ENCODE measurements around the gene CPLX3. TPM values are rescaled to one million over a fixed set of nuclear protein-coding genes. Genes with fewer than 3 reads are reported as not detected.

Gene CPLX3
- total and polyA plus RNA-seq, 2 of the 8 experiments (the other 6 are each of a cell fraction or from before 2014, with no cell fraction given): 0.17 TPM; not detected in 1

DNA sequence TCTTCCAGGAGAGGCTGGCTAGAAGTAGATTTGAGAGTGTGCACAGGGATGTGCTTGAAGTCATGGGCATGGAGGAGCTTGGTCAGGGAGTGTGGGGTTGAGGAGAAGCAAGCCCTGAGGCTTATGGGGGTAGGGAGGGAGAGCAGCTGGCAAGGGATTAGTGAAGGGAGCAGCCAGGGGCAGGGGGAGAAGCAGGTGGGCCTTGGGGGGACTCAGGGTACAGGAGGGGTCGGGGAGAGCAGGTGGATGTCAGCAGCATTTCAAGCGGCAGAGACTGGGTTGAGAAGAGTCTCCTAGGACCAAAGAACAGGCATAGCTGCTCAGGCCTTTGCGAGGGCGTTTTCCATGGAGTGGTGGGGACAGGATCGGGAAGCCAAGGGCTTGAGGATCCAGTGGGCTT is 17.2 kb upstream of the CPLX3 start:
- H4K5ac ChIP-seq (ENCODE audit: insufficient read length, low read depth, low read length): no peak overlapping the region
- no peak overlapping the region for H2AFZ ChIP-seq (ENCODE audit: low read length)
- no peaks in the 10 kb centered on the region for H3K23me2 ChIP-seq (ENCODE audit: low read depth, low read length)
- no peaks in the 10 kb centered on the region for H3K79me2 ChIP-seq (ENCODE audit: control insufficient read depth in 1 of 2, insufficient read depth in 2 of 2, low read length in 2 of 2)
- peak overlapping the region; percentile 35; the same call in 1 of the 2 replicates for H3K27ac ChIP-seq (ENCODE audit: low read depth, low read length)
- no peaks in the 10 kb centered on the region for H3K27me3 ChIP-seq (replicated peaks in 1 of 4; ENCODE audit: control insufficient read depth in 3 of 4, extremely low read depth in 1 of 4, insufficient read depth in 3 of 4, low read length in 3 of 4)
- no peak overlapping the region for H2BK20ac ChIP-seq (ENCODE audit: low read length)
- H2AK5ac ChIP-seq (ENCODE audit: low read depth, low read length): no peak overlapping the region
- H3K56ac ChIP-seq (replicated peaks; ENCODE audit: insufficient read length, low read depth, low read length): no peak overlapping the region
- WGBS, 2 experiments (ENCODE audit: extremely low coverage in 1 of 2, insufficient coverage in 1 of 2, insufficient read length in 1 of 2, insufficient replicate concordance in 2 of 2, low coverage in 1 of 2, low lambda C conversion rate in 2 of 2, missing lambda C conversion rate in 1 of 2): no CpG with 5 or more reads among the region's 5 CpGs
- no peak for DNase-seq (ENCODE audit: low read depth in 1 of 2, low spot score in 2 of 2)
- no peaks in the 10 kb centered on the region for H3K79me1 ChIP-seq (ENCODE audit: low read depth, low read length)
- no peak overlapping the region for H2BK120ac ChIP-seq (replicated peaks; ENCODE audit: low read depth, low read length)
- no peak overlapping the region for H4K91ac ChIP-seq (replicated peaks; ENCODE audit: insufficient read length, low read length)
- H3K4me1 ChIP-seq (replicated peaks in 1 of 4; ENCODE audit: control insufficient read depth in 3 of 4, insufficient read depth in 4 of 4, low read length in 3 of 4): peaks cover 0 to 2% (median 1%) of the 10 kb centered on the region in 4 experiments; a peak in 2 of 7 replicates
- H3K9ac ChIP-seq (replicated peaks in 1 of 4; ENCODE audit: extremely low read depth in 1 of 4, low read depth in 3 of 4, low read length in 3 of 4): no peak overlapping the region
- H4K8ac ChIP-seq (ENCODE audit: extremely low read depth, insufficient read depth, low read length): no peak overlapping the region
- CTCF ChIA-PET (ENCODE audit: partially characterized antibody): interaction anchor here (0.7 to 10.2 kb wide), 17 partner anchors 9 to 335 kb away, joined by 3 to 113 read pairs (median 7); partner anchors contain the start of gene CPLX3
- TF ChIP-seq EP300 (IDR thresholded peaks at IDR 0.05; ENCODE audit: borderline replicate concordance in 1 of 2, low read depth in 2 of 2, low read length in 2 of 2) (no peak), HDAC2 (IDR thresholded peaks at IDR 0.05; ENCODE audit: borderline replicate concordance in 1 of 2, low read depth in 2 of 2, low read length in 2 of 2) (no peak), TBP (IDR thresholded peaks at IDR 0.05; ENCODE audit: low read depth, low read length) (no peak), YY1 (IDR thresholded peaks at IDR 0.05; ENCODE audit: low read depth, low read length) (no peak), SP4 (IDR thresholded peaks at IDR 0.05; ENCODE audit: low read length) (no peak), HDAC6 (IDR thresholded peaks at IDR 0.05; ENCODE audit: low read depth, low read length) (no peak)
- TF ChIP-seq, protein P1, sequence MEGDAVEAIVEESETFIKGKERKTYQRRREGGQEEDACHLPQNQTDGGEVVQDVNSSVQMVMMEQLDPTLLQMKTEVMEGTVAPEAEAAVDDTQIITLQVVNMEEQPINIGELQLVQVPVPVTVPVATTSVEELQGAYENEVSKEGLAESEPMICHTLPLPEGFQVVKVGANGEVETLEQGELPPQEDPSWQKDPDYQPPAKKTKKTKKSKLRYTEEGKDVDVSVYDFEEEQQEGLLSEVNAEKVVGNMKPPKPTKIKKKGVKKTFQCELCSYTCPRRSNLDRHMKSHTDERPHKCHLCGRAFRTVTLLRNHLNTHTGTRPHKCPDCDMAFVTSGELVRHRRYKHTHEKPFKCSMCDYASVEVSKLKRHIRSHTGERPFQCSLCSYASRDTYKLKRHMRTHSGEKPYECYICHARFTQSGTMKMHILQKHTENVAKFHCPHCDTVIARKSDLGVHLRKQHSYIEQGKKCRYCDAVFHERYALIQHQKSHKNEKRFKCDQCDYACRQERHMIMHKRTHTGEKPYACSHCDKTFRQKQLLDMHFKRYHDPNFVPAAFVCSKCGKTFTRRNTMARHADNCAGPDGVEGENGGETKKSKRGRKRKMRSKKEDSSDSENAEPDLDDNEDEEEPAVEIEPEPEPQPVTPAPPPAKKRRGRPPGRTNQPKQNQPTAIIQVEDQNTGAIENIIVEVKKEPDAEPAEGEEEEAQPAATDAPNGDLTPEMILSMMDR (IDR thresholded peaks at IDR 0.05; ENCODE audit: control extremely low read depth in 1 of 3, insufficient read depth in 1 of 3, low read depth in 1 of 3, low read length in 3 of 3): no peak
- H3K4me3 ChIP-seq (ENCODE audit: extremely low read depth in 1 of 4, insufficient read depth in 2 of 4, low read depth in 3 of 4, low read length in 4 of 4): no peak overlapping the region
- H3K14ac ChIP-seq (ENCODE audit: insufficient read length): no peak overlapping the region
- H3K36me3 ChIP-seq (ENCODE audit: control insufficient read depth in 2 of 4, insufficient read depth in 4 of 4, low read length in 3 of 4): no peaks in the 10 kb centered on the region
- POLR2A ChIA-PET (ENCODE audit: partially characterized antibody): interaction anchor here (0.6 to 2.8 kb wide), 6 partner anchors 9 to 179 kb away, joined by 3 to 10 read pairs (median 4); no protein-coding TSS in a partner anchor
- no peak for FAIRE-seq
- 0 out of 2 replicates have a peak overlapping the region, but pooled peaks have one; percentile 24 for H2BK5ac ChIP-seq (ENCODE audit: low read depth, low read length)
- H3K9me3 ChIP-seq (ENCODE audit: insufficient read depth in 2 of 2, low read depth in 1 of 2, low read length in 1 of 2): no peaks in the 10 kb centered on the region
- no peaks in the 10 kb centered on the region for H4K20me1 ChIP-seq (replicated peaks in 1 of 2; ENCODE audit: control insufficient read depth in 1 of 2, insufficient read depth in 2 of 2, low read length in 2 of 2)
- H3K23ac ChIP-seq (ENCODE audit: insufficient read length): no peak overlapping the region
- 0 out of 2 replicates have a peak overlapping the region, but pooled peaks have one; percentile 68 for H2BK12ac ChIP-seq (ENCODE audit: low read depth, low read length)
- no peak overlapping the region for H3K4ac ChIP-seq (replicated peaks; ENCODE audit: insufficient read length, low read depth, low read length)
- 0 out of 2 replicates have a peak overlapping the region, but pooled peaks have one; percentile 71 for H3K18ac ChIP-seq (ENCODE audit: extremely low read depth, low read length)
- no peak overlapping the region for H3K4me2 ChIP-seq (ENCODE audit: insufficient read depth in 1 of 2, low read depth in 2 of 2, low read length in 2 of 2)
- no peak overlapping the region for H2BK15ac ChIP-seq (ENCODE audit: low read length)

All from H1 (cell line).